CD4-positive, alpha-beta T cell (primary cell): ENCODE results near the gene DRC7. TPM values are rescaled to one million over a fixed set of nuclear protein-coding genes. Genes with fewer than 3 reads are reported as not detected.

Experiments used
- ATAC-seq: fragments of 200-7000 bp; cut with Tn5 transposase; one replicate; pipeline ENCODE4 v1.10.0; 2022; ENCODE audit warnings: mild to moderate bottlenecking; ENCODE audit not compliant: poor library complexity
- CTCF ChIA-PET: fragments of 350-600 bp; sonication (Branson Sonifier 250); formaldehyde crosslinking; loops from one replicate; lab custom pipeline; 2021; ENCODE audit warnings: antibody characterized with exemption, inconsistent platforms; lab: Charles Lee
- POLR2A ChIA-PET: fragments of 350-600 bp; sonication (Branson Sonifier 250); formaldehyde crosslinking; loops from one replicate; lab custom pipeline; 2021; ENCODE audit warnings: antibody characterized with exemption, inconsistent platforms; lab: Charles Lee
- DNase-seq, 14 experiments: peaks; one replicate each; pipeline ENCODE4 v3.0.0-alpha.2; 2013 to 2020; ENCODE audit warnings: mixed read lengths in 2 of 14
- H3K27ac ChIP-seq, 2 donors: one replicate each; pipeline versions ENCODE4 v1.5.1 to v1.7.0; 2013; ENCODE audit warnings: low read length in 2 of 2, low read depth in 1 of 2, mild to moderate bottlenecking in 1 of 2
- H3K27me3 ChIP-seq, 2 experiments: 1 replicate in 1 of 2; 2 replicates in 1 of 2; pipeline versions ENCODE4 v1.6.1 to v1.7.0; 2013; ENCODE audit warnings: low read length in 2 of 2, control low read depth in 1 of 2, mild to moderate bottlenecking in 1 of 2, moderate library complexity in 1 of 2; ENCODE audit not compliant: insufficient read depth in 2 of 2, control insufficient read depth in 1 of 2
- H3K36me3 ChIP-seq: one replicate; pipeline ENCODE4 v1.6.1; 2013; ENCODE audit warnings: low read length, control low read depth; ENCODE audit not compliant: insufficient read depth
- H3K4me1 ChIP-seq: one replicate; pipeline ENCODE4 v1.6.1; 2013; ENCODE audit warnings: low read length, control low read depth; ENCODE audit not compliant: insufficient read depth
- H3K4me3 ChIP-seq: one replicate; pipeline ENCODE4 v1.5.1; 2013; ENCODE audit warnings: mild to moderate bottlenecking, low read length, moderate library complexity
- H3K9me3 ChIP-seq, 2 experiments: 1 replicate in 1 of 2; 2 replicates in 1 of 2; pipeline versions ENCODE4 v1.6.1 to v1.7.0; 2013; ENCODE audit warnings: low read length in 2 of 2, mild to moderate bottlenecking in 2 of 2, control low read depth in 1 of 2, moderate library complexity in 1 of 2; ENCODE audit not compliant: control insufficient read depth in 1 of 2, insufficient read depth in 1 of 2
- H3K27ac Mint-ChIP-seq: one replicate; pipeline ENCODE4 v1.8.0; 2020; ENCODE audit warnings: mixed read lengths
- H3K27me3 Mint-ChIP-seq: one replicate; pipeline ENCODE4 v1.8.0; 2021; ENCODE audit warnings: mixed read lengths
- H3K36me3 Mint-ChIP-seq: one replicate; pipeline ENCODE4 v1.8.0; 2021; ENCODE audit warnings: low read depth, mixed read lengths
- H3K4me1 Mint-ChIP-seq: one replicate; pipeline ENCODE4 v1.8.0; 2021; ENCODE audit warnings: low read depth, mixed read lengths
- H3K4me3 Mint-ChIP-seq: one replicate; pipeline ENCODE4 v1.8.0; 2020; ENCODE audit warnings: mild to moderate bottlenecking, mixed read lengths
- H3K9me3 Mint-ChIP-seq: one replicate; pipeline ENCODE4 v1.8.0; 2020; ENCODE audit warnings: mixed read lengths
- CTCF ChIP-seq: fragments of 200-600 bp; IDR thresholded peaks from one replicate; pipeline ENCODE4 v1.8.0; 2022; ENCODE audit warnings: antibody characterized with exemption, mild to moderate bottlenecking
- intact Hi-C, 2 experiments: fragments of 100-400 bp; cut with DNase I in 1 of 2; cut with micrococcal nuclease in 1 of 2; formaldehyde crosslinking; loops; one replicate each; pipeline versions ENCODE4 v1.15.1 to v1.9.0; 2023 to 2025; cut with DNase I, micrococcal nuclease
- total RNA-seq, 174 experiments: library from RNA in 2 of 174; stranded (reverse) in 2 of 174; gene quantifications; one replicate each; pipeline ENCODE4 v1.2.3 and lab custom pipeline; 2021 to 2026

DRC7 gene
- total RNA-seq, 2 experiments from 2014 or later: not detected

GRCh38 chr16:57721356-57722209 is 27.0 kb downstream of the DRC7 start:
- Mint-ChIP-seq H3K36me3 (no peaks in the 10 kb centered on the region), H3K27ac (no peak overlapping the region), H3K4me1 (no peaks in the 10 kb centered on the region), H3K4me3 (no peak overlapping the region), H3K9me3 (no peaks in the 10 kb centered on the region), H3K27me3 (no peaks in the 10 kb centered on the region)
- H3K27ac ChIP-seq: no peak overlapping the region
- ATAC-seq: no peak
- no peaks in the 10 kb centered on the region for H3K4me1 ChIP-seq
- intact Hi-C loops: no loop called here
- peaks cover 0 to 4% of the 10 kb centered on the region in 2 experiments for H3K9me3 ChIP-seq
- ChIA-PET CTCF (no interaction called here), POLR2A (no interaction called here)
- no peak overlapping the region for H3K4me3 ChIP-seq
- TF ChIP-seq CTCF: no peak
- H3K36me3 ChIP-seq: no peaks in the 10 kb centered on the region
- H3K27me3 ChIP-seq: no peaks in the 10 kb centered on the region
- DNase-seq: no peak

- no peaks in the 10 kb centered on the region for H3K9me3 Mint-ChIP-seq
- DNase-seq (no peak), ATAC-seq (no peak)
- no peak overlapping the region for H3K4me3 Mint-ChIP-seq
- H3K4me3 ChIP-seq: no peak overlapping the region
- no peak overlapping the region for H3K27ac ChIP-seq
- peaks cover 0 to 4% of the 10 kb centered on the region in 2 experiments for H3K9me3 ChIP-seq
- H3K27ac Mint-ChIP-seq: no peak overlapping the region
- ChIA-PET CTCF (no interaction called here), POLR2A (no interaction called here)
- H3K4me1 ChIP-seq: no peaks in the 10 kb centered on the region
- H3K36me3 ChIP-seq: no peaks in the 10 kb centered on the region
- H3K4me1 Mint-ChIP-seq: no peaks in the 10 kb centered on the region
- TF ChIP-seq CTCF: no peak
- H3K36me3 Mint-ChIP-seq: no peaks in the 10 kb centered on the region
- H3K27me3 ChIP-seq: no peaks in the 10 kb centered on the region
- no peaks in the 10 kb centered on the region for H3K27me3 Mint-ChIP-seq
- intact Hi-C loops: no loop called here
Measured at GRCh38 chr16:57722210-57722499, 27.5 kb downstream of the DRC7 start.

GRCh38 chr16:57722651-57723050 is 28.0 kb downstream of the DRC7 start:
- H3K9me3 ChIP-seq: peaks cover 0 to 4% of the 10 kb centered on the region in 2 experiments
- no peak overlapping the region for H3K27ac ChIP-seq
- ATAC-seq: no peak
- POLR2A ChIA-PET: no interaction called here
- intact Hi-C loops: no loop called here
- no peak for DNase-seq
- H3K4me3 ChIP-seq: no peak overlapping the region
- Mint-ChIP-seq H3K9me3 (no peaks in the 10 kb centered on the region), H3K27ac (no peak overlapping the region), H3K36me3 (no peaks in the 10 kb centered on the region), H3K4me3 (no peak overlapping the region), H3K27me3 (no peaks in the 10 kb centered on the region), H3K4me1 (no peaks in the 10 kb centered on the region)
- no peak for TF ChIP-seq CTCF
- H3K36me3 ChIP-seq: no peaks in the 10 kb centered on the region
- H3K4me1 ChIP-seq: no peaks in the 10 kb centered on the region
- CTCF ChIA-PET: no interaction called here
- no peaks in the 10 kb centered on the region for H3K27me3 ChIP-seq
